ACC112 (cell line): ENCODE measurements around the gene NETO1.

Source experiments
- H2AFZ ChIP-seq: fragments of 200-600 bp; sonication (generic); one replicate; pipeline ENCODE4 v1.6.0; 2017; ENCODE audit warnings: antibody characterized with exemption, low read length; ENCODE audit not compliant: unreplicated experiment
- H3K27ac ChIP-seq: fragments of 200-600 bp; sonication (generic); 2 replicates; pipeline ENCODE4 v1.5.1; 2014; ENCODE audit warnings: low read depth, mild to moderate bottlenecking, antibody characterized with exemption, low read length, moderate library complexity
- H3K27me3 ChIP-seq: fragments of 200-600 bp; sonication (generic); 2 replicates; pipeline ENCODE4 v1.6.1; 2014; ENCODE audit warnings: mild to moderate bottlenecking, antibody characterized with exemption, low read length, moderate library complexity, mixed read lengths; ENCODE audit not compliant: insufficient read depth
- H3K36me3 ChIP-seq: fragments of 200-600 bp; sonication (generic); 2 replicates; pipeline ENCODE4 v1.6.1; 2016; ENCODE audit warnings: mild to moderate bottlenecking, antibody characterized with exemption, low read length, moderate library complexity, mixed read lengths; ENCODE audit not compliant: insufficient read depth
- H3K4me1 ChIP-seq: fragments of 200-600 bp; sonication (generic); one replicate; pipeline ENCODE4 v1.6.1; 2016; ENCODE audit warnings: low read length, mixed read lengths; ENCODE audit not compliant: insufficient read depth, unreplicated experiment, control insufficient read depth
- H3K4me3 ChIP-seq: fragments of 200-600 bp; sonication (generic); 2 replicates; pipeline ENCODE4 v1.5.1; 2014; ENCODE audit warnings: mild to moderate bottlenecking, low read depth, low read length
- H3K79me2 ChIP-seq: fragments of 200-600 bp; sonication (generic); one replicate; pipeline ENCODE4 v1.6.0; 2016; ENCODE audit warnings: low read length; ENCODE audit not compliant: control insufficient read depth, unreplicated experiment, insufficient read depth

Gene NETO1

GRCh38 chr18:72819050-72819449 lies 48.7 kb downstream of the NETO1 start:
- H3K27me3 ChIP-seq = peaks cover 5% of the 10 kb centered on the region; the same call in 1 of the 2 replicates
- no peak overlapping the region for H2AFZ ChIP-seq
- H3K4me1 ChIP-seq = no peaks in the 10 kb centered on the region
- H3K4me3 ChIP-seq = no peak overlapping the region
- no peak overlapping the region for H3K27ac ChIP-seq
- no peaks in the 10 kb centered on the region for H3K79me2 ChIP-seq
- no peaks in the 10 kb centered on the region for H3K36me3 ChIP-seq

GRCh38 chr18:72811047-72811446 lies 56.7 kb downstream of the NETO1 start:
- Histone ChIP-seq H3K27me3 (peaks cover 19% of the 10 kb centered on the region), H3K79me2 (no peaks in the 10 kb centered on the region), H3K4me3 (no peak overlapping the region), H3K27ac (no peak overlapping the region), H3K36me3 (no peaks in the 10 kb centered on the region), H2AFZ (no peak overlapping the region), H3K4me1 (no peaks in the 10 kb centered on the region)

GRCh38 chr18:72808680-72809079 lies 59.1 kb downstream of the NETO1 start:
- Histone ChIP-seq H3K27me3 (peaks cover 22% of the 10 kb centered on the region), H3K27ac (no peak overlapping the region), H3K4me1 (no peaks in the 10 kb centered on the region), H3K36me3 (no peaks in the 10 kb centered on the region), H3K4me3 (no peak overlapping the region), H2AFZ (no peak overlapping the region), H3K79me2 (no peaks in the 10 kb centered on the region)

GRCh38 chr18:72799106-72799505 lies 68.7 kb downstream of the NETO1 start:
- Histone ChIP-seq H3K79me2 (no peaks in the 10 kb centered on the region), H3K27ac (no peak overlapping the region), H3K4me3 (no peak overlapping the region), H3K4me1 (no peaks in the 10 kb centered on the region), H3K36me3 (no peaks in the 10 kb centered on the region), H3K27me3 (peaks cover 13% of the 10 kb centered on the region; the same call in 1 of the 2 replicates), H2AFZ (no peak overlapping the region)

GRCh38 chr18:72783530-72783929 lies 84.3 kb downstream of the NETO1 start:
- no peak overlapping the region for H2AFZ ChIP-seq
- 0 out of 2 replicates have a peak overlapping the region, but pooled peaks have one; percentile 5 for H3K4me3 ChIP-seq
- H3K27ac ChIP-seq = no peak overlapping the region
- H3K27me3 ChIP-seq = peaks cover 3% of the 10 kb centered on the region; the same call in 1 of the 2 replicates
- no peaks in the 10 kb centered on the region for H3K36me3 ChIP-seq
- no peaks in the 10 kb centered on the region for H3K4me1 ChIP-seq
- H3K79me2 ChIP-seq = no peaks in the 10 kb centered on the region

GRCh38 chr18:72774914-72775313 lies 92.9 kb downstream of the NETO1 start:
- H2AFZ ChIP-seq = no peak overlapping the region
- H3K79me2 ChIP-seq = no peaks in the 10 kb centered on the region
- H3K4me3 ChIP-seq = no peak overlapping the region
- H3K27me3 ChIP-seq = no peaks in the 10 kb centered on the region
- no peaks in the 10 kb centered on the region for H3K36me3 ChIP-seq
- H3K4me1 ChIP-seq = no peaks in the 10 kb centered on the region
- no peak overlapping the region for H3K27ac ChIP-seq

- Histone ChIP-seq H3K27ac (no peak overlapping the region), H3K4me1 (no peaks in the 10 kb centered on the region), H3K79me2 (no peaks in the 10 kb centered on the region), H3K4me3 (no peak overlapping the region), H3K36me3 (no peaks in the 10 kb centered on the region), H3K27me3 (no peaks in the 10 kb centered on the region), H2AFZ (no peak overlapping the region)
These were observed 94.9 kb downstream of the NETO1 start for GRCh38 chr18:72772916-72773315.

GRCh38 chr18:72768681-72769229 lies 99.0 kb downstream of the NETO1 start:
- Histone ChIP-seq H3K27me3 (no peaks in the 10 kb centered on the region), H3K79me2 (no peaks in the 10 kb centered on the region), H3K4me1 (no peaks in the 10 kb centered on the region), H3K4me3 (no peak overlapping the region), H3K27ac (no peak overlapping the region), H2AFZ (no peak overlapping the region), H3K36me3 (no peaks in the 10 kb centered on the region)

- H3K4me1 ChIP-seq = no peaks in the 10 kb centered on the region
- H3K27ac ChIP-seq = no peak overlapping the region
- no peak overlapping the region for H2AFZ ChIP-seq
- no peak overlapping the region for H3K4me3 ChIP-seq
- H3K27me3 ChIP-seq = peaks cover 14% of the 10 kb centered on the region
- H3K79me2 ChIP-seq = no peaks in the 10 kb centered on the region
- no peaks in the 10 kb centered on the region for H3K36me3 ChIP-seq
These were observed 105.2 kb downstream of the NETO1 start for GRCh38 chr18:72762515-72763122.

- no peak overlapping the region for H3K27ac ChIP-seq
- H3K4me3 ChIP-seq = no peak overlapping the region
- no peaks in the 10 kb centered on the region for H3K79me2 ChIP-seq
- peaks cover 44% of the 10 kb centered on the region for H3K27me3 ChIP-seq
- H2AFZ ChIP-seq = no peak overlapping the region
- H3K36me3 ChIP-seq = no peaks in the 10 kb centered on the region
- H3K4me1 ChIP-seq = no peaks in the 10 kb centered on the region
These were observed 115.6 kb downstream of the NETO1 start for GRCh38 chr18:72752220-72752619.

- Histone ChIP-seq H3K27me3 (0 out of 2 replicates have a peak, but pooled peaks cover 3% of the 10 kb centered on the region), H2AFZ (no peak overlapping the region), H3K36me3 (no peaks in the 10 kb centered on the region), H3K79me2 (no peaks in the 10 kb centered on the region), H3K27ac (no peak overlapping the region), H3K4me1 (no peaks in the 10 kb centered on the region), H3K4me3 (no peak overlapping the region)
These were observed 125.8 kb downstream of the NETO1 start for GRCh38 chr18:72742002-72742401.
